Aorta (tissue), 5 donors: ENCODE data around the gene TCAP. TPM values are rescaled to one million over a fixed set of nuclear protein-coding genes. Genes with fewer than 3 reads are reported as not detected.

Experiments used
- ATAC-seq: fragments of 200-7000 bp; cut with Tn5 transposase; one replicate; pipeline ENCODE4 v1.9.1; 2022; ENCODE audit warnings: moderate library complexity; ENCODE audit not compliant: low FRiP score
- DNase-seq, 2 donors: peaks; one replicate each; pipeline ENCODE4 v3.0.0-alpha.2; 2020
- H3K27ac ChIP-seq, 2 donors: one replicate each; pipeline ENCODE4 v1.5.1; 2013; ENCODE audit warnings: low read length in 2 of 2, mild to moderate bottlenecking in 2 of 2, moderate library complexity in 2 of 2, control low read depth in 1 of 2, inconsistent platforms in 1 of 2, low read depth in 1 of 2
- H3K27me3 ChIP-seq, 2 donors: one replicate each; pipeline ENCODE4 v1.6.1; 2013; ENCODE audit warnings: control low read depth in 1 of 2, low read length in 1 of 2, mild to moderate bottlenecking in 1 of 2, moderate library complexity in 1 of 2; ENCODE audit not compliant: insufficient read depth in 2 of 2, control insufficient read depth in 1 of 2
- H3K36me3 ChIP-seq, 2 donors: one replicate each; pipeline ENCODE4 v1.6.1; 2013; ENCODE audit warnings: control low read depth in 1 of 2, low read length in 1 of 2, mild to moderate bottlenecking in 1 of 2; ENCODE audit not compliant: insufficient read depth in 2 of 2, control insufficient read depth in 1 of 2
- H3K4me1 ChIP-seq, 2 donors: one replicate each; pipeline ENCODE4 v1.6.1; 2013; ENCODE audit warnings: low read length in 2 of 2, control low read depth in 1 of 2, mild to moderate bottlenecking in 1 of 2, moderate library complexity in 1 of 2; ENCODE audit not compliant: insufficient read depth in 2 of 2, control insufficient read depth in 1 of 2
- H3K4me3 ChIP-seq, 2 donors: one replicate each; pipeline ENCODE4 v1.5.1; 2013; ENCODE audit warnings: low read length in 2 of 2, control low read depth in 1 of 2, mild to moderate bottlenecking in 1 of 2
- H3K9me3 ChIP-seq: one replicate; pipeline ENCODE4 v1.6.1; 2013; ENCODE audit warnings: mild to moderate bottlenecking, low read length; ENCODE audit not compliant: control insufficient read depth
- WGBS, 2 donors: extraction: QIAGEN DNeasy Blood & Tissue Kit; methylation state at CpG; one replicate each; pipeline ENCODE4 v1.1.7; 2013; 5-methylcytosine and 5-hydroxymethylcytosine counted together
- intact Hi-C, 2 donors: fragments of 100-400 bp; cut with DNase I; formaldehyde crosslinking; loops; one replicate each; pipeline versions ENCODE4 v1.14.2 to v1.15.0; 2022
- polyA plus RNA-seq, 2 donors: library from polyadenylated mRNA; stranded (reverse); fragments of 200-250 nt; gene quantifications; one replicate each; pipeline ENCODE4 v1.2.3, GENCODE V29; 2013
- total RNA-seq, 2 donors: library from RNA; stranded (reverse); fragmentation: NEBNext Ultra II Directional; extraction: Animal tissue kit (Norgen Biotek cat#: 25700); gene quantifications; one replicate each; pipeline ENCODE4 v1.2.1, GENCODE V29; 2021
- donor health status: healthy with polysubstance abuse.
- donor health status: Bipolar disorder and iron deficiency.
- donor health status: DM: no; HTN: no; CAD: no.
- donor health status: DM: no; HTN: no; CAD: no.
- donor health status: DM: yes; HTN: yes; CAD: no.

The TCAP gene
- total and polyA plus RNA-seq, 4 donors: 1.9 to 9.3 (median 3.6) TPM

DNA sequence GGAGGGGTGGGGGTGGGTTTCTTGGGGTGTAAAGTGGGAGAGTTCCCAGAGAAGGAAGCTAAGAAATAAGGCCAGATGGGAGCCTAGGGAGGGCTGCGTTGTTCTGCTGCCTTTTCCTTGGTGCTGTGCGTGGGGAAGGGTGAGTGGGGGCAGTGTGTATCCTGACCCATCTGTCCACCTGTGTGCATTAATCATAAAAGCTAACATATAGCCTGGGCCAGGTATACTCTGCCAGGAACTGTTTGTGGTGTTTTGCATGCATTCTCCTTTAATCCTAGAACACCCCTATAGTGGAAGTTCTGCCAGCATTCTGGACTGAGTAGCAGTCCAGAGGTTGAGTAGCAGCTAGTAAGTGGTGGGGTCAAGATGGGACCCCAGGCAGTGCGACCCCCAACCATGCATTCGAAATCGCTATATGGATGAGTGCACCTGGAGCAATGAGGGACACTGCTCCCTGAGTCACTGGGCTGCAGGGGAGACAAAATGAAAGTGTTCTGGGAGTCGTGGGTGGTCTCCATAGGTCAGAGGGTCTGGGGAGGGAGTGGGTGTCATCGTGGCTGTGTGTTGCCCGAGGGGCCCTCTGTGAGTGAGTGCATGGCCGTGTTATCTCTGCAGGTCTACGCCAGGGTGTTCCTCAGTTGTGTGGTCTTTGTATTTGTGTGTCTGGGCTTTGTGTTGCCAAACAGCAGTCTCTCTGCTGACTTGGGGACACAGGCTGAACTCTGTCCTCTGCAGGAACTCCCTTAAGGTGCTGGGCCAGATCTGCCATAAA is 36.0 kb downstream of the TCAP start:
- Histone ChIP-seq H3K36me3 (no peaks in the 10 kb centered on the region), H3K27ac (peak overlapping the region; percentile 88 to 91), H3K4me1 (peaks cover 0 to 3% of the 10 kb centered on the region in 2 donors), H3K4me3 (peak overlapping the region; percentile 95 to 96), H3K27me3 (no peaks in the 10 kb centered on the region), H3K9me3 (no peaks in the 10 kb centered on the region)
- intact Hi-C loops: loop anchor here (5.0 kb wide), 1 partner anchor 34 kb away; the partner anchor contains the start of genes PNMT (in 2 of the 2) and TCAP (in 2 of the 2)
- WGBS, 2 donors: 10 to 11% methylated on average over 10 of the region's 10 CpGs
- no peak for ATAC-seq
- DNase-seq: peak in 1 of 2 donors; percentile 19

DNA sequence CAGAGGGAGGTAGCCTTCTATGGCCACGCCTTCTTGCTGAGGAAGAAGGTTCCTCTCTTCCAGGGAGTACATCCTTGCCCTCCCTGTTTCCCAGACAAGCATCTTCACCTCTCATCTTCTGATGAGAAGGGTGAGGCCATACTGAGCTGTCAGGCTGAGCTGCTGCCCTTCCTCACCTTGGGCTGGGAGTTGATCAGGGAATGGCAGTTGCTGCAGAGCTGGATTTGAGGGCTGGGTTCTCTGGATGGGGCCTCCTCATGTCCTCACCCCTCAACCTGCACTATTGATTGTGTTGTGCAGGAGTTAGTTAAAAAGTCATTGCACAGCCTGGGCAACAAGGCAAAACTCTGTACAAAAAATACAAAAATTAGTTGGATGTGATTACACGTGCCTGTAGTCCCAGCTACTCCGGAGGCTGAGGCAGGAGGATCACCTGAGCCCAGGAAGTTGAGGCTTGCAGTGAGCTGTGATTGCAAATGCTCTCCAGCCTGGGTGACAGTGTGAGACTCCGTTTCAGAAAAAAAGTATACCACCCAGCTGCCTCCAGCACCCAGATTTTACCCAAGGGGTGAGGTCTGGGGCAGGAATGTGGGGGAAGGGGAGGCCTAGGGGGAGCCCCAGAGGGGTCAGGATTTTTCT is 36.8 kb downstream of the TCAP start:
- WGBS, 2 donors: 32 to 36% methylated on average over 4 of the region's 4 CpGs
- DNase-seq (peak in 1 of 2 donors; percentile 5), ATAC-seq (no peak)
- H3K27ac ChIP-seq: peak overlapping the region in 1 of 2 donors; percentile 53
- peak overlapping the region in 1 of 2 donors; percentile 95 for H3K4me3 ChIP-seq
- no peaks in the 10 kb centered on the region for H3K27me3 ChIP-seq
- intact Hi-C loops: loop anchor here (5.0 kb wide), 1 partner anchor 35 kb away; the partner anchor contains the start of genes PNMT (in 2 of the 2) and TCAP (in 2 of the 2)
- no peaks in the 10 kb centered on the region for H3K9me3 ChIP-seq
- H3K36me3 ChIP-seq: no peaks in the 10 kb centered on the region
- peaks cover 0 to 3% of the 10 kb centered on the region in 2 donors for H3K4me1 ChIP-seq

DNA sequence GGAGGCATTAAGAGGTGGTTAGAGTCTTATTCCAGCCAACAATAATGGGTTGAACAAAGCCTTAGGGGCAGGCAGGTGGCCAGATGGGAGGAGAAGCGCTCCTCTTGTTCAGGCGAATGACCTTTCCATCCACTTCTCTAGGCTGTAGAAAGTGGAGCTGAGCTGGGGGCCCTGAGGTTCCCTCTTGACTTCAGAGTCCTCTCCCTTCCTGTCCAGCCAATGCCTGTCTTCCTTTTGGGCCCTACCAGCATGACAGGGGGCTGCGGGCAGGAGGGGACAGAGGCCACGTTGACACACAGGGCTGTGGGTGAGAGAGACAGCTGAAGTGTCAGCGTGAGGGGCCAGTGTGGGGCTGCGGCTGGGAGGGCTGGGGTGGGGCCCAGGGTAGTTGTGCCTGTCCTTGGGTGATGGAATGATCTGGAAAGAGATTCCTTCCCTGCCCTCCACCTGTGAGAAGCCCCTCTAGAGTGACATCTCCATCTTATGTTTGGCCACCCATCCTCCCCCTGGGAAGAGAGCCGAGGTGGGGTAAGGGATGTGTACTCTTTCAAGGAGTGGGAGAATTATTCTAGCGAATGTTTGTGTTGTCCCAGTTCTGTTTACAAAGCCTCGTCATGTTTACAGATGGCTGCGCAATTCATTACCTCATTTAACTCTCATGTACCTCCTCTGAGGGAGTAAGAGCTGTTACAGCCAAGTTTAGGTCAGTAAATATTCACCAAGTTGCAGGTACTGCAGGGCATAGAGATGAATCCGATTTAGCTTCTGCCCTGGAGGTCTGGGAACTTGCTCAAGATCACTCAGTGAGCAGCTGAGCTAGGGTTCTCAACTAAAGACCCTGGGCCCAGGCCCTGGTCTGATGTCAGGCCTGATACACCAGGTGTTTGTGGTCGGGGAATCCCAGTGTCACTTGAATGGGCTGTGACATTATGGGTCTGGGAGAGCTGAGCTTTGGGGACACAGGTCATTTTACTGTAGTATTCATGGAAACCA is 38.0 kb downstream of the TCAP start:
- H3K4me1 ChIP-seq: peaks cover 0 to 3% of the 10 kb centered on the region in 2 donors
- DNase-seq: peak in 1 of 2 donors; percentile 16

DNA sequence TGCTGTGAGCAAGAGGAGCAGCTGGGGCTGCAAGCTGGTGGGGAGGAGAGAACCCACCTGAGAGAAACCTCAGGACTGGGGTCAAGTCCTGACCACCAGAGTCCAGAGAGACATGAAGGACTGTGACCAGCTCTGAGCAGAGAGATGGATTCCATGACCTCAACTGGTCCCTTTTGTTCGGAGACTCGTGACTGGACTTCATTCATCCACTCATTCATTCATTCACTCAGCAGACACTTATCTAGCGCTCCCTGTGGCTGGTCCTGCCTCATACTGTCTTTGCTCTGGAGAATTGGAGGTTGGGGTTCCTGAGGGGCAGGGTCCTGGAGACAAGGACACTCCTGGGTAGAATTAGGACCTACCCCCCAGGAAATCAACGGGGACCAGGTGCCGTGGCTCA is 38.8 kb downstream of the TCAP start:
- Histone ChIP-seq H3K27me3 (no peaks in the 10 kb centered on the region), H3K36me3 (peaks cover 0 to 3% of the 10 kb centered on the region in 2 donors), H3K4me3 (no peak overlapping the region), H3K9me3 (no peaks in the 10 kb centered on the region), H3K27ac (peak overlapping the region in 1 of 2 donors; percentile 9), H3K4me1 (peaks cover 0 to 3% of the 10 kb centered on the region in 2 donors)
- DNase-seq: peak in 1 of 2 donors; percentile 30
- intact Hi-C loops: loop anchor here (5.0 kb wide), 1 partner anchor 37 kb away; the partner anchor contains the start of genes PNMT (in 2 of the 2) and TCAP (in 2 of the 2)
- WGBS, 2 donors: 78 to 79% methylated on average over 5 of the region's 5 CpGs
- ATAC-seq: no peak

More for the DNA sequence above, 38.0 kb downstream of the TCAP start:
- Histone ChIP-seq H3K36me3 (peaks cover 0 to 3% of the 10 kb centered on the region in 2 donors), H3K4me3 (no peak overlapping the region), H3K27me3 (no peaks in the 10 kb centered on the region), H3K27ac (peak overlapping the region in 1 of 2 donors; percentile 29), H3K9me3 (no peaks in the 10 kb centered on the region)
- intact Hi-C loops: loop anchor here (5.0 kb wide), 1 partner anchor 36 kb away; the partner anchor contains the start of genes PNMT (in 2 of the 2) and TCAP (in 2 of the 2)
- 48 to 54% methylated on average over 12 of the region's 12 CpGs for WGBS, 2 donors
- ATAC-seq: no peak

DNA sequence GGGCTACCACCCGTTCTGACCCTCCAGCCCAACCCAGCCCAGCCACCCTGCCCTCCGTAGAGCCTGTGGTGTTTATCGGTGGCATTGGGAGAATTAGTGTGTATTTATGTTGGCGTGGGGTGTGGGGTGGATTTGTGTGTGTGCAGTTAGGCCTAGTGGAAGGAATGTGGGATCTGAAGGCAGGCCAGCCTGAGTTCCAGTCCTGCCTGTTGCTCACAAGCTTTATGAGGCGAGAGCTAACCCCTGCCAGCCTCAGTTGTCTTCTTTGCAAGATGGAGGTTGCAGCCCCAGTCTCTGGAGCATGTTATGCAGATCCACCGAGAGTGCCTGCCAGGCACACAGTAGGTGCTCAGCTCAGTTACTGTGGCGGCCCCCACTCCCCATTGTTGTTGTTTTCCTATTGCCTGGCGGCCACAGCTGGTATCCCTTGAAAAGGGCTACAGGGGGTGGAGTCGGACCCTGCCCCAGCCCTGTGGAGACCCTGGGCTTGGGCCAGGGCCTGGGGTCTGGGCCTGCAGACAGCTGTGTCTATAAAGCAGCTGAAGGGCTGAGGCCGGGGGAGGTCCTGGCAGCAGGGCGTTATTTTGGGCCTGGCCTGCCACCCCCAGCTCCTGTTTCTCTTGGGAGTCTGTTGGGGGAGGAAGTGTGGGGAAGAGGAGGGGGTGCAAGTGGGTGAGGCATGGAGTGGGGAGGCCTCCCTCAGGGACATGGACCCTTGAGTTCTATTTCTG is 39.8 kb downstream of the TCAP start:
- no peak overlapping the region for H3K4me3 ChIP-seq
- peak overlapping the region; percentile 71 to 80 for H3K27ac ChIP-seq
- H3K36me3 ChIP-seq: peaks cover 0 to 3% of the 10 kb centered on the region in 2 donors
- peaks cover 0 to 3% of the 10 kb centered on the region in 2 donors for H3K4me1 ChIP-seq
- ATAC-seq (peak; percentile 74), DNase-seq (peak in 1 of 2 donors; percentile 75)
- intact Hi-C loops: loop anchor here (5.0 kb wide), 1 partner anchor 38 kb away; the partner anchor contains the start of genes PNMT (in 2 of the 2) and TCAP (in 2 of the 2)
- WGBS, 2 donors: 9 to 15% methylated on average over 11 of the region's 11 CpGs
- no peaks in the 10 kb centered on the region for H3K9me3 ChIP-seq
- H3K27me3 ChIP-seq: no peaks in the 10 kb centered on the region

DNA sequence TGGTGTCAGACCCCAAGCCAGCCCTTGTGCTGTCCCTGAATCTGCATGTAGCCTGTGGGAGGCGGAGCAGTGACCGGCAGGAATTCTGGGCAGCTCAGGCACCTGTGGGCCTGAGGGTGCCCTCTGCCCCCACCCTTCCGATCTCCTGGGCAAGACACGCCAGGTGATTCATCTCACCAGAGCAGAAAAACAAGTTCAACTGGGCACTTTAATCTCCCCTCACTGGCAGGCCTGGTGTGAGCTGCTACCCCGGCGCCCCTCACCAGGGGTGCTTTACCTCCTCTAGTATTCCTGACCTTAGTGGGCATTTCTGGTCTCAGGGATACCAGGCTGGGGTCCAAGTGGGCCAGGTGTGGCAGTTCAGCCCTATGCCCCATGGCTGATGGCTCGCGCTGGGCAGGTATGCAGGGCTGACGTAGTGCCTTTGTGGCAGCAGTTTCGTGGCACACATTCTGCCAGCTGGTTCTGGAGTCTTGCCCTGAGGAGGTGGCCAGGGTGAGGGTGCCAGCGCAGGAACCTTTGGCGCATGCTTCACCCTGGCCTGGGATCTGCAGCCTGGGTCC is 40.7 kb downstream of the TCAP start:
- DNase-seq (peak in 1 of 2 donors; percentile 59), ATAC-seq (peak; percentile 35)
- H3K36me3 ChIP-seq: peaks cover 0 to 3% of the 10 kb centered on the region in 2 donors
- no peaks in the 10 kb centered on the region for H3K27me3 ChIP-seq
- H3K27ac ChIP-seq: peak overlapping the region; percentile 71 to 80
- intact Hi-C loops: no loop called here
- H3K4me3 ChIP-seq: no peak overlapping the region
- H3K9me3 ChIP-seq: no peaks in the 10 kb centered on the region
- 13 to 15% methylated on average over 12 of the region's 12 CpGs for WGBS, 2 donors
- peaks cover 0 to 3% of the 10 kb centered on the region in 2 donors for H3K4me1 ChIP-seq

DNA sequence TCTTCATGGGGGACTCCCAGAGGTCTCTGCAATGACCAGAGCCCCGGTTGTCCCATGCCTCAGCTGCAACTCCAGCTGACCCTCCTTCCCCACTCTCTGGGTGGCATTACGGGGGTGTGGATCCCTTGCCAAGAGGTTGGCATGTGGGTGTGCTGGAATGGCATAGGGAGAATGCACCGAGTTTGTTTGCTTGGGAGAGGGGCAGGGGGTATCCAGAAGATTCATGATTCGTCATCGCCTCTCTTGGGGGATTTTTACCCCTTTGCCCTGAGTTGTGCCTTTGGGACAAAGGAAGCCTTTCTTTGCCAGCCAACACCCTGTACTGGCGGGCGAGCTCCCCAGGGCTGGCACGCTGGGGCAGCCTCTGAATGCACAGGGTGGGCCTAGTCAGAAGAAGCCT is 41.2 kb downstream of the TCAP start:
- intact Hi-C loops: no loop called here
- Histone ChIP-seq H3K4me3 (no peak overlapping the region), H3K27me3 (no peaks in the 10 kb centered on the region), H3K9me3 (no peaks in the 10 kb centered on the region), H3K36me3 (peaks cover 0 to 3% of the 10 kb centered on the region in 2 donors), H3K27ac (peak overlapping the region in 1 of 2 donors; percentile 32), H3K4me1 (peaks cover 0 to 3% of the 10 kb centered on the region in 2 donors)
- 7 to 16% methylated on average over 8 of the region's 8 CpGs for WGBS, 2 donors
- ATAC-seq: no peak
- DNase-seq: no peak
